ENCODE data around the gene FRMPD1.
"Not testable (repeated sequence)": the region's sequence is repeated elsewhere in the genome, so short reads cannot be mapped to it uniquely, and the experiment has no call there.

DNA sequence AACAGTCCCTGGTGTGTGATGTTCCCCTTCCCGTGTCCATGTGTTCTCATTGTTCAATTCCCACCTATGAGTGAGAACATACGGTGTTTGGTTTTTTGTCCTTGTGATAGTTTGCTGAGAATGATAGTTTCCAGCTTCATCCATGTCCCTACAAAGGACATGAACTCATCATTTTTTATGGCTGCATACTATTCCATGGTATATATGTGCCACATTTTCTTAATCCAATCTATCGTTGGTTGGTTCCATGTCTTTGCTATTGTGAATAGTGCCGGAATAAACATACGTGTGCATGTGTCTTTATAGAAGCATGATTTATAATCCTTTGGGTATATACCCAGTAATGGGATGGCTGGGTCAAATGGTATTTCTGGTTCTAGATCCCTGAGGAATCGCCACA, 114.5 kb downstream of the FRMPD1 start:
- TF ChIP-seq, protein P1, sequence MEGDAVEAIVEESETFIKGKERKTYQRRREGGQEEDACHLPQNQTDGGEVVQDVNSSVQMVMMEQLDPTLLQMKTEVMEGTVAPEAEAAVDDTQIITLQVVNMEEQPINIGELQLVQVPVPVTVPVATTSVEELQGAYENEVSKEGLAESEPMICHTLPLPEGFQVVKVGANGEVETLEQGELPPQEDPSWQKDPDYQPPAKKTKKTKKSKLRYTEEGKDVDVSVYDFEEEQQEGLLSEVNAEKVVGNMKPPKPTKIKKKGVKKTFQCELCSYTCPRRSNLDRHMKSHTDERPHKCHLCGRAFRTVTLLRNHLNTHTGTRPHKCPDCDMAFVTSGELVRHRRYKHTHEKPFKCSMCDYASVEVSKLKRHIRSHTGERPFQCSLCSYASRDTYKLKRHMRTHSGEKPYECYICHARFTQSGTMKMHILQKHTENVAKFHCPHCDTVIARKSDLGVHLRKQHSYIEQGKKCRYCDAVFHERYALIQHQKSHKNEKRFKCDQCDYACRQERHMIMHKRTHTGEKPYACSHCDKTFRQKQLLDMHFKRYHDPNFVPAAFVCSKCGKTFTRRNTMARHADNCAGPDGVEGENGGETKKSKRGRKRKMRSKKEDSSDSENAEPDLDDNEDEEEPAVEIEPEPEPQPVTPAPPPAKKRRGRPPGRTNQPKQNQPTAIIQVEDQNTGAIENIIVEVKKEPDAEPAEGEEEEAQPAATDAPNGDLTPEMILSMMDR (IDR thresholded peaks at IDR 0.05), result not testable (repeated sequence)
- not testable (repeated sequence) for TF ChIP-seq POLR2A (IDR thresholded peaks at IDR 0.05)
